HepG2 (cell line): Measurements from ENCODE around the gene ZBTB7B. TPM values are rescaled to one million over a fixed set of nuclear protein-coding genes. Genes with fewer than 3 reads are reported as not detected.

Experiments
- ARID5B ChIP-seq: IDR thresholded peaks from 2 replicates; pipeline ENCODE4 v1.4.0; 2020; ENCODE audit warnings: mild to moderate bottlenecking, missing genetic modification reagents
- ATF7 ChIP-seq, 2 experiments: fragments of 450-650 bp in 1 of 2; sonication (generic) in 1 of 2; formaldehyde crosslinking in 1 of 2; IDR thresholded peaks; 2 replicates each; pipeline versions ENCODE4 v1.4.0 to v1.6.1; 2016 to 2020; ENCODE audit warnings: antibody characterized with exemption in 1 of 2, mild to moderate bottlenecking in 1 of 2, missing genetic modification reagents in 1 of 2
- EED ChIP-seq: sonication (generic); formaldehyde crosslinking; IDR thresholded peaks from 2 replicates; pipeline ENCODE4 v1.5.0; 2020; ENCODE audit warnings: mild to moderate bottlenecking, missing genetic modification reagents
- ERF ChIP-seq: IDR thresholded peaks from 2 replicates; pipeline ENCODE4 v1.6.1; 2018; ENCODE audit warnings: missing biosample characterization, missing genetic modification reagents
- FOXK1 ChIP-seq: sonication (generic); formaldehyde crosslinking; IDR thresholded peaks from 2 replicates; pipeline ENCODE4 v1.4.0; 2020; ENCODE audit warnings: low read depth, missing genetic modification reagents, borderline replicate concordance
- HNF1B ChIP-seq: sonication (generic); formaldehyde crosslinking; IDR thresholded peaks from 2 replicates; pipeline ENCODE4 v1.5.1; 2020; ENCODE audit warnings: mild to moderate bottlenecking, moderate library complexity, missing genetic modification reagents
- PATZ1 ChIP-seq: sonication (generic); formaldehyde crosslinking; IDR thresholded peaks from 2 replicates; pipeline ENCODE4 v1.4.0; 2020; ENCODE audit warnings: missing genetic modification reagents
- PHF21A ChIP-seq: sonication (generic); formaldehyde crosslinking; IDR thresholded peaks from 2 replicates; pipeline ENCODE4 v1.5.0; 2020; ENCODE audit warnings: mild to moderate bottlenecking, missing genetic modification reagents
- POLR2AphosphoS5 ChIP-seq: IDR thresholded peaks from 2 replicates; pipeline ENCODE4 v1.6.1; 2012; ENCODE audit warnings: low read depth, low read length
- RERE ChIP-seq: IDR thresholded peaks from 2 replicates; pipeline ENCODE4 v1.6.1; 2016; ENCODE audit warnings: low read depth, missing genetic modification reagents, missing compliant biosample characterization
- SAP130 ChIP-seq: IDR thresholded peaks from 2 replicates; pipeline ENCODE4 v1.6.1; 2016; ENCODE audit warnings: low read depth
- SMARCC2 ChIP-seq: fragments of 450-650 bp; IDR thresholded peaks from 2 replicates; pipeline ENCODE4 v1.6.1; 2017; ENCODE audit warnings: antibody characterized with exemption, mild to moderate bottlenecking
- TCF7 ChIP-seq: sonication (generic); IDR thresholded peaks from 2 replicates; pipeline ENCODE4 v1.6.1; 2016; ENCODE audit warnings: antibody characterized with exemption, low read depth
- ZNF354B ChIP-seq: sonication (generic); formaldehyde crosslinking; IDR thresholded peaks from 2 replicates; pipeline ENCODE4 v1.8.0; 2022; ENCODE audit warnings: mild to moderate bottlenecking, missing genetic modification reagents
- ZNF777 ChIP-seq: sonication (generic); formaldehyde crosslinking; IDR thresholded peaks from 2 replicates; pipeline ENCODE4 v1.4.0; 2020; ENCODE audit warnings: missing genetic modification reagents
- ZNF878 ChIP-seq: sonication (generic); formaldehyde crosslinking; IDR thresholded peaks from 2 replicates; pipeline ENCODE4 v1.8.1; 2023; ENCODE audit warnings: mild to moderate bottlenecking, missing genetic modification reagents, moderate library complexity
- polyA plus RNA-seq, 8 experiments: library from polyadenylated mRNA; depleted of rRNA in 3 of 8; stranded (reverse) in 7 of 8; unstranded in 1 of 8; fragments of >200 nt; fragmentation: Illumina TruSeq in 4 of 8; extraction: Trizol in 4 of 8; gene quantifications; 2 replicates each; pipeline versions ENCODE4 v1.2.1 to v1.2.3, GENCODE V29; 2011 to 2016; ENCODE audit warnings: low read depth in 4 of 8, missing spikeins in 1 of 8, mixed read lengths in 1 of 8; ENCODE audit not compliant: insufficient read depth in 1 of 8
- total RNA-seq, 5 experiments: library from RNA; depleted of rRNA; stranded (reverse); fragments of >200 nt; fragmentation: Illumina TruSeq; extraction: Trizol; gene quantifications; 2 replicates each; pipeline ENCODE4 v1.2.3, GENCODE V29; 2016; ENCODE audit warnings: low read depth in 1 of 5

The ZBTB7B gene
- total and polyA plus RNA-seq, 2 of the 13 experiments (the other 11 are each of a cell fraction or from before 2014, with no cell fraction given) = 15.5 to 17.5 TPM

- TF ChIP-seq SAP130 (CRISPR knock-in tag) (peak; percentile 59), TCF7 (no peak), ZNF354B (CRISPR knock-in tag) (no peak), FOXK1 (0 out of 2 replicates have a peak, but pooled peaks have one; percentile 21), PATZ1 (CRISPR knock-in tag) (no peak), HNF1B (CRISPR knock-in tag) (0 out of 2 replicates have a peak, but pooled peaks have one; percentile 42), ERF (CRISPR knock-in tag) (0 out of 2 replicates have a peak, but pooled peaks have one; percentile 17), EED (CRISPR knock-in tag) (no peak), ATF7 (IDR thresholded peaks at IDR 0.05) (no peak), ATF7 (CRISPR knock-in tag; IDR thresholded peaks at IDR 0.05) (no peak), PHF21A (CRISPR knock-in tag) (peak; percentile 52; the same call in 1 of the 2 replicates), SMARCC2 (no peak), POLR2AphosphoS5 (peak; percentile 67), ZNF878 (CRISPR knock-in tag) (no peak), ZNF777 (no peak), ARID5B (CRISPR knock-in tag) (no peak), RERE (CRISPR knock-in tag) (no peak)
Observed at GRCh38 chr1:154955718-154956543, 46.7 kb upstream of the ZBTB7B start, which contains the start of gene PBXIP1 (continued).
